Urinary bladder (tissue), 4 donors: ENCODE results near the gene DLEC1. TPM values are rescaled to one million over a fixed set of nuclear protein-coding genes. Genes with fewer than 3 reads are reported as not detected.

Experiments used
- DNase-seq: peaks from one replicate; pipeline ENCODE4 v3.0.0-alpha.2; 2015; ENCODE audit errors: extremely low spot score
- H3K27ac ChIP-seq: one replicate; pipeline ENCODE4 v1.5.1; 2013; ENCODE audit warnings: low read depth, mild to moderate bottlenecking, moderate library complexity
- H3K36me3 ChIP-seq: one replicate; pipeline ENCODE4 v1.6.1; 2013; ENCODE audit warnings: mild to moderate bottlenecking, moderate library complexity; ENCODE audit not compliant: insufficient read depth
- H3K4me1 ChIP-seq: one replicate; pipeline ENCODE4 v1.6.1; 2013; ENCODE audit warnings: mild to moderate bottlenecking, moderate library complexity; ENCODE audit not compliant: insufficient read depth
- H3K4me3 ChIP-seq: one replicate; pipeline ENCODE4 v1.5.1; 2013; ENCODE audit warnings: low read depth, low read length
- WGBS: extraction: QIAGEN DNeasy Blood & Tissue Kit; methylation state at CpG from one replicate; pipeline ENCODE4 v1.1.7; 2013; 5-methylcytosine and 5-hydroxymethylcytosine counted together
- polyA plus RNA-seq: library from polyadenylated mRNA; stranded (reverse); fragments of 200-250 nt; gene quantifications from one replicate; pipeline ENCODE4 v1.2.3, GENCODE V29; 2013
- small RNA-seq: library from RNA; depleted of rRNA; stranded (forward); fragments of <200 nt; gene quantifications from one replicate; pipeline ENCODE3, GENCODE V24; 2014
- total RNA-seq: library from RNA; depleted of rRNA; stranded (reverse); fragments of >200 nt; gene quantifications from one replicate; pipeline ENCODE4 v1.2.3, GENCODE V29; 2014
- donor health status: healthy with polysubstance abuse.
- donor health status: healthy.

DLEC1 gene
- total and polyA plus RNA-seq, 2 donors: 0.29 to 0.42 TPM

DNA sequence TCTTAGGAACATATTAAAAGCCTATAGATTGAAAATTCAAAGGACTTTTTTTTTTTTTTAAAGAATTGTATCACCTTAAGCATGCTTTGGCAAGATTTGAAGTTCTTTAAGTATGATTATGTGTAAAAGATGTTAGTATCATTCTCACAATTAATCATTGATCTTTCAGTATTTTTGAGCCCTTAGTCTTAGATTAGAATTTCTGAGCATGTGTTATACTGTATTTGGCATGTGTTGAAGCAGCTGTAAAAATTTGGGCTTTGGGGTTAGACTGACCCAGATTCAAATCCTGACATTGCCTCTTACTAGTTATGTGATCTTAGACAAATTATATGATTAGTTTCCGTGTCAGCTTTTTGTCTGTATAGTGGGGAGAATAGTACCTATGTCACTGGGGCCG is 132.6 kb downstream of the DLEC1 start:
- Histone ChIP-seq H3K27ac (no peak overlapping the region), H3K36me3 (no peaks in the 10 kb centered on the region), H3K4me3 (no peak overlapping the region), H3K4me1 (peaks cover 1% of the 10 kb centered on the region)
- no peak for DNase-seq
- 88% methylated on average over 2 of the region's 2 CpGs for WGBS

Small RNA genes lying within 50 kb of the gene (small RNA-seq; reads per million reads assigned to genes)
- gene RF00019: not detected

Other genes starting within 250 kb of the DLEC1 start
- gene CTDSPL, start 177.3 kb upstream of the DLEC1 start, total RNA-seq: 58.2 TPM
- gene CTDSPL, start 177.3 kb upstream of the DLEC1 start, polyA plus RNA-seq: 36.9 TPM
- gene VILL, start 48.4 kb upstream of the DLEC1 start, total RNA-seq: 16.0 TPM
- 17.5 TPM for gene VILL, start 48.4 kb upstream of the DLEC1 start, polyA plus RNA-seq
- 14.6 TPM for gene PLCD1, start 9.6 kb upstream of the DLEC1 start, total RNA-seq
- 34.9 TPM for gene PLCD1, start 9.6 kb upstream of the DLEC1 start, polyA plus RNA-seq
- gene ACAA1, start 97.9 kb downstream of the DLEC1 start, total RNA-seq: 16.2 TPM
- gene ACAA1, start 97.9 kb downstream of the DLEC1 start, polyA plus RNA-seq: 55.3 TPM
- gene MYD88, start 99.5 kb downstream of the DLEC1 start, total RNA-seq: 8.0 TPM
- gene MYD88, start 99.5 kb downstream of the DLEC1 start, polyA plus RNA-seq: 36.3 TPM
- 52.2 TPM for gene OXSR1, start 126.3 kb downstream of the DLEC1 start, total RNA-seq
- 24.4 TPM for gene OXSR1, start 126.3 kb downstream of the DLEC1 start, polyA plus RNA-seq
- 0.58 TPM for gene SLC22A13, start 226.6 kb downstream of the DLEC1 start, total RNA-seq
- gene SLC22A13, start 226.6 kb downstream of the DLEC1 start, polyA plus RNA-seq: not detected
- gene SLC22A14, start 243.1 kb downstream of the DLEC1 start, total RNA-seq: 0.16 TPM
- gene SLC22A14, start 243.1 kb downstream of the DLEC1 start, polyA plus RNA-seq: 0.09 TPM